ENCODE results near the gene USP6.
"Not testable (repeated sequence)": the region's sequence is repeated elsewhere in the genome, so short reads cannot be mapped to it uniquely, and the experiment has no call there.

Gene USP6

GRCh38 chr17:5122586-5123342 lies 6.9 kb downstream of the USP6 start:
- DNase-seq, result no peak

- DNase-seq, result no peak
These were observed 7.7 kb downstream of the USP6 start for GRCh38 chr17:5123343-5124124.

DNA sequence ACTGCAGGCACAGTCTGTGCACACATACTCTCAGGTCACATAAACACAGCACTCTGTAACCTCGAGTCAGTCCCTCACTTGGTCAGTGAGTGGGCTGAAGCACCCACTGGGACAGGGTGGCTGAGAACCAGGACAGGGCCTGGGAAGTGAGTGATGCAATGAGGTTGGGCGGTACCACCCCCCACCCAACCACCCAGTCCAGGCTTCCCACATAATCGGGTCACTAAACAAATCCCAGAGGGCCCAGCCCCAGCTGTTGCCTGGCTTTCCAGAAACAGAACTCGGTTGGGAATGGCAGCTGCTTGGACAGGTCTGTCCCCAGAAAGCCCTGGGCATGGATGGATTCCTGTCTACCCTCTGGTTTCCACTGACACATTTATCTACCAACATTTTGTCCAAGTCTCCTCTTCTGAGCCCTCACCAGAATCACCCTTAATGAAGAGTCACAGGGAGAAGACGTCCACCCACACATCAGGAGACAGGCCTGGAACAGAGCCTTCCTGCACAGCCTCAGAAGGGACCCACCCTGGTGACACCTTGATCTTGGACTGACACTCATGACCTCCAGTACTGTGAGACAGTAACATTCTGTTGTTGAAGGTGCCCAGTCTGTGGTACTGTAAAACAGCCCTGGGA lies 8.4 kb downstream of the USP6 start:
- DNase-seq, result not testable (repeated sequence)

GRCh38 chr17:5124896-5125295 lies 9.1 kb downstream of the USP6 start:
- DNase-seq, result not testable (repeated sequence)

DNA sequence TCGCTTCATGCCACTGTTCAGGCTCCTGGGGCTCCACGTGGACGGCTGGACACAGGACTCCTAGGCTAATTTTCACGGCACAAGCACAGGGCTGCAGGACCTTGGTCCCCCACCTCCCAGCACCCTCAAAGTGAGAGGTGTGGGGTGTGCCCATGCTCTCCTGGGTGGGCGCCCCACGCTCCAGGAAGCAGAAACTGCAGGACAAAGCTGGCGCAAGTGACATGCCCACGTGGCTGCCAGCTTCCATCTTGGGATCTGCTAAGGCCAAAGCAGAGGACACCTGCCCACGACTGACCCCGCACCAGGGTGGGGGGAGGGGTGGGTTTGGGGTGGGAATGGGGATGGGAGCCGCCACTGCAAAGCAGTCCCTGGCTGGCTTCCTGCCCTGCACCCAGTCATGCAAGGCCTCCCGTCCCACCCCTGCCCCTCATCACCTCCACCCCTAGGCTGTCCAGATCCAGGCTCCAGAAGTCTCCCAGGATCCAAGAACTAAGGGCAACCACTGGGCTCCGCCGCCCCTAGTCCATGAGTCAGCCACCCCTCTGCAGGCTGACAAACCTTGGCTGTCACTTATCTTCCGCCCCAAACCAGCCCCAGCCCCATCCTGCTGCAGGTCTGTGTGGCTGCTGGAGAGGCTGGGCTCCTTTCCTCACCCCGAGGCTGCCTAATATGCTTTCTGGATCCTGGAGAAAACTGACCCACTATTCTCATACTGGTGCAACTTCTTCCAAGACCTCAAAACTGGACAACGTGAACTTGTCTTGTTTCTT lies 11.1 kb downstream of the USP6 start:
- DNase-seq, result no peak

DNA sequence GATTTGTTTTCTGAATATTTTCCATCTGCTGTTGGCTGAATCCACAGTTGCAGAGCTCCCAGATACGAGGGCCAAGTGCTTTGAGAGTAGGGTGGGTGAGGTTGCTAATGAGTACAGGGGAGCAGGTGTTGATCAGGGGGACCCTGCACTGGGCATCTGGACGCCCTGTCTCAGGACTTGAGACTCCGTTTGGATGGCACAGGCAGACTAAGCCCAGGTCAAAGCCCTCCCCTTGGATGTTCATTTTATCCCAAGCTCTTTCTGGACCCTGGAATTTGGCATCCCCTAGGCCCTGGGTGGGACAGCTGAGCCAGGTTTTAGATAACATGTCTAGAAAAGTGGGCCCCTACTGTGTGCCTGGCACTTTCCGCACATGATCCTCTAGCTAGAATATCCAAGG lies 12.1 kb downstream of the USP6 start:
- no peak for DNase-seq

DNA sequence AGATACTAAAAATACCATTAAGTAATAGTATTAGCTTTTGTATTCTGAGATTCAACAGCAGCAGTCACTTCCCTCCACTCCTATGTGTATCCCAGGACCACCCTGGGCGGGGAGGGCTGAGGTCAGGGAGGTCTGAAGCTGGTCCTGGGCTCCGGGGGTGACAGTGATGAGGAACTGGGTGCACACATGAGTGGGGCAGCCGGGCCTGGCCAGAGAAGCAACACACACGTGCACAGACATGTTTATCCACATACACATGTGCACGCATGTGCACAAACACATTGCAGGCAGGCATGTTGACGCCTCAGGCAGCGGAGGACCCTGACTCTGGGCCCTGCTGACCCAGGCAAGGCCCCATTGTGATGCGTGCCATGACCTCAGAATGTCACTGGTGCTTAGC lies 12.6 kb downstream of the USP6 start:
- not testable (repeated sequence) for DNase-seq

- DNase-seq, result no peak
These were observed 13.2 kb downstream of the USP6 start for GRCh38 chr17:5128905-5129535.

DNA sequence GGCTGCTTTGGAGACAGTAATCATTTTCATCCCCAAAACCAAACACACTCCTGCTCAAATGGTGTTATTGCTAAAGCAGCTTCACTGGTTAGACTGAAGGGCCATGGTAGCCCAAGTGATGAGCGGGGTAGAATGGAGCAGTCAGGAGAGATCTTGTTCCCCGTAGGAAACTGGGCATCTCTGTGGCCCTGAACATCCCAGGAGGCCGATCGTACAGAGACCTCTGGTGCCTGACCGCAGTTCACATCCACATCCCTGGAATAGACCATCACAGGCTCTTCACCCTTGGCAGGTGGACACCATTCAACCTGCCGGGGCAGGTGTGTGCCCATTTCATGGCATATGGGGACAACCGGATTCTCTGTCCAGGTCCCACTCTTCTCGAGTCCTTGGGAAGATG lies 13.9 kb downstream of the USP6 start:
- not testable (repeated sequence) for DNase-seq

- not testable (repeated sequence) for DNase-seq
These were observed 14.4 kb downstream of the USP6 start for GRCh38 chr17:5130261-5130660.

DNA sequence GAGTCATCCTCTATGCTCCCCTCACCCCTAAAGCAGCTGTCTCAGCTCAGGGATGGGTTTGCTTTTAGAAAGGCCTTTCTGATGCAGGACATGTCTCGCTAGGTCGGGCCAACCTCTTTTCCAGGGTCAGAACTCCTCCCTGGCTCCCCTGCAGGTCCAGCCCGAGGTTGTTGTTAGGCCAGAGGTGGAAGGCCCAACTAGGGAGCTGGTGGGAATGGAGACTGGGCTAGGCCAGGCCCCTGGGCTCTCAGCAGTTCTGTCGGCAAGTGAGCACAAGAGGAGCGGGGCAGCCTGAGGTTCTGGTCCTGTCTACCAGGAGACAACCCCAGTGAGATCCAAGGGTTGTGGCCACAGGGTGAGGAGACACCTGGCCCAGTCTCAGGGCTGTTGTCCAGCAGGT lies 14.9 kb downstream of the USP6 start:
- DNase-seq, result not testable (repeated sequence)

GRCh38 chr17:5131146-5131715 lies 15.4 kb downstream of the USP6 start:
- DNase-seq, result no peak

DNA sequence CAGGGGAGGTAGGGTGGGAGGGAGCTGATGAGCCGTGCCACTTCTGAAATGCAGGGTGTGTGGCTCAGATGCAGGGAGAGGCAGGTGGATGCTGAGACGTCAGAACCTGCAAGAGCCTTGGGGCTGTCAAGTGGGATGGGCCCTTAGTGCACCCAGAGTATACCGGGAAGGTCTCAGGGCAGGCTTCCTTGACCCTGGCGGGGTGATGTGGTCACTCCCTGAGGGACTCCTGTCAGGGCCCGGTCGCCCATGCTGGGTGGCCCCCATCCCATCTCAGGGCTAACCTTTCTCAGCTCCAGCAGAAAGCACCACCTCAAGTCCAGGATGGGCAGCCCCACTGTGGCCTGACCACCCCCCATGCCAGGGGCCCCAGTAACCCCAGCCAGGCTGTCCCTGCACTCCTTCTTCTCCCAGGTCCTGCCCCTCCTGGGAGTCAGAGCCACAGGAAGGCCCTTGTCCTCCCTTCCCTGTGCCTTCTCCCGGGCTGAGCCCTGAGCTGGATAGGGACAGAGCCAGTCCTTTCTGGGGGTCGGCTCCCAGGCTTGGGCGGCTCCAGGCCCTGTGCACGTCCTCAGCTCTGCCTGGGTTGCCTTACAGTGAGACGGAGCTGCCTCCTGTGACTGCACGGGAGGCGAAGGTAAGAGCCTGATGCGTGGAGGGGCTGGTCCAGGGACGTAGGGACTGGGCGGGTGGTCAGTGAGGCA lies 16.1 kb downstream of the USP6 start:
- not testable (repeated sequence) for DNase-seq

- not testable (repeated sequence) for DNase-seq
These were observed 16.8 kb downstream of the USP6 start for GRCh38 chr17:5132503-5133225.

DNA sequence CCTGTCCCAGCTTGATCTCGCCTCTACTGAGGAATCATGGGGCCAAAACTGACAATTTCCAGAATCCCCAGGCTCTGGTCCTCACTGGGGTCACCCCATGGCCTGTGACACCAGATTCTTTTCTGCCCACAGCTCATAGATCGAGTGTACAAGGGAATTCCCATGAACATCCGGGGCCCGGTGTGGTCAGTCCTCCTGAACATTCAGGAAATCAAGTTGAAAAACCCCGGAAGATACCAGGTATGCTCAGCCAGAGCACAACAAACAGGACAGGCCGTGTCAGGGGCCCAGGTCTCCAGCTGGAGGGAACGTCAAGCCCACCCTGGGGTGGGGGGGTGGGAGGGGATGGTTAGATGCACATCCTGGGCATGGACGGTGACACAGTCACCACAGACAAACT lies 17.5 kb downstream of the USP6 start:
- no peak for DNase-seq

DNA sequence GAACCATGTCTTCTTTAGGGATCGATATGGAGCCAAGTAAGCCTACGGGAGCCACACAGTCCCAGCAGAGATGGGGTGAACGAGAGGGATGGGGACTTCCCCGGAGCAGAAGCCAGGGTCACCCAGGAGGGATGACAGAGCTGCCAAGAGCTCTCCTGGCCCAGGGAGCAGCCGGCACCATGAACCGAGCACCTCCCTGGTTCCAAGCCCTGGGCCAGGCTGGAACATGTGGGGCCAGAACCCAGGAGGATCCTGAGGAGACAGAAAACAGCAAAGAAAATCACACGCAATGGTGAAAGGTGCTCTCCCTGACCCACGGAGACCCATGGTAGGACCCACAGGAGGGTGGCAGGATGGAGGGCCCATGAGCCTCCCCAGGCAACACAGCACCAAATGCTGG lies 18.1 kb downstream of the USP6 start:
- not testable (repeated sequence) for DNase-seq

DNA sequence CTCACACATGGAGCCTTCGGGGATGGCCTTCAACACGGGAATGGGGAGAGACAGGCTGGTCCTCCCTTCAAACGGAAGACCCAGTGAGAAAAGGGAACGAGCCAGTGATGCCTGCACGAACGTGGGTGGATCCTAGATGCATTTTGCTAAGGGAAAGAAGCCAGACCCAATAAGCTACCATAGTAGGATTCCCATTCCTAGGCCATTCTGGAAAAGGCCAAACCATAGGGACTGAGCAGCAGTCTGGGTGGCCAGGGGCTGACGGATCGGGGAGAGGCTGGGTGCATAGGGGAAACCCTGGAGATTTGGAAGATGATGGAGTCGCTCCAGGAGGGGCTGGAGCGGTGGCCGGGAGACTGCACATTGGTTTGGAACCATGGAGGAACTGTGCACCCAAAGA lies 18.7 kb downstream of the USP6 start:
- DNase-seq, result not testable (repeated sequence)

GRCh38 chr17:5135131-5135712 lies 19.4 kb downstream of the USP6 start:
- not testable (repeated sequence) for DNase-seq

DNA sequence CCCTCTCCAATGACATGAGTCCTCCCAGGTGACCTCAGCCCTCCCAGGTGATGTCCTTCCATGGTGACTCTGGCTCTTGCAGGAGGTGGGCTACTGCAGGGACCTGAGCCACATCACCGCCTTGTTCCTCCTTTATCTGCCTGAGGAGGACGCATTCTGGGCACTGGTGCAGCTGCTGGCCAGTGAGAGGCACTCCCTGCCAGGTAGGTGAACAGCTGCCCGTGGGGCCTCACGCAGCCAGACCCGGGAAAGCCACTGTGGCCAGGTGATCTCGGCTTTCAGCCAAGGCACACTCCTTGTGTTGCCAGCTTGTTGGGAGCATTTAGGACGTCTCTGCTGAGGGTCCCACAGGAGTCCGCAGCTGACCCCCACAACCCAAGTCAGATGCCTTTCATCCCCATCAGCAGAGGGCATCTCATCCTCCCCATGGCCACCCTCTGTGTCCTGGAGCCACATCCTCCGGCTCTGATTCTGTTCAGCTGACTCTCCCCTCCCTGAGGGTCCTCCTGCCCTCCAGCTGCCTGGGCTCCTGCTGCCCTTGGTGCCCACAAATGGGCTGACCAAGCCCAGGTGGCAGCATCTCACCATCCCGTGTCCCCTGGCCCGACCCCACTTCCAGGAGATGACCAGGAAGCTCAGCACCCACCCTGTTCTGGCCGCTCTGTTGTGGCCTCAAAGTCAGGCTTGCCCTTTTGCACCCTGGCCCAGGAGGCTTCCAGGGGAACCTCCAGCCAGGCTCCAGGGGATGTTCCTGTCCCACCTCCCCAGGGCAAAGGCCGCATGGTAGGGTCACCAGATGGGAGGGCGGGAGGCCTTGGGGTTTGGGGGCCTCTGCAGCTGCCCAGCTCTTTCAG lies 20.1 kb downstream of the USP6 start:
- DNase-seq, result no peak

Data from GDM1 (cell line).